ENCODE results near the gene GUCY2D.

Gene GUCY2D

DNA sequence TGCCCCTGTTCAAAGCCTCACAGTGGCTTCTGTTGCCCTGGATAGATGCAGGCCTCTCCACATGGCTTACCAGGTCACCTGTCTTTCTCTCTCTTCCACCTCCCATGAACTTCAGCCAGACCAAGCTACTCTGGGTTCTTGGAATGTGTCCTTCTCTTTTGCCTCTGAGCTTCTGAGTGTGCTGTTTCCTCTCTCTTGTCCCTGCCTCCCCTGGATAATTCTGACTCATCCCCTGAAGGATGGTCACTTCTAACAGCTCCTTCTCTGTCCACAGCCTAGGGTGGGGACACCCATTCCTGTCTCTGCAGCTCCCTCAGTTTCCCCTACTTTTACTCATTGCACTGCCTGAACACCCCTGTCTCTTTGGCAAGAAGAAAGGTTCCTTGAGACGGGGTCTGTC is 2.9 kb downstream of the GUCY2D start:
- peaks cover 7% of the 10 kb centered on the region for H3K9me3 Mint-ChIP-seq
- peaks cover 7% of the 10 kb centered on the region for H3K4me1 Mint-ChIP-seq
- no peak overlapping the region for H3K27ac Mint-ChIP-seq
- no peak overlapping the region for H3K4me3 Mint-ChIP-seq
- TF ChIP-seq, protein P1, sequence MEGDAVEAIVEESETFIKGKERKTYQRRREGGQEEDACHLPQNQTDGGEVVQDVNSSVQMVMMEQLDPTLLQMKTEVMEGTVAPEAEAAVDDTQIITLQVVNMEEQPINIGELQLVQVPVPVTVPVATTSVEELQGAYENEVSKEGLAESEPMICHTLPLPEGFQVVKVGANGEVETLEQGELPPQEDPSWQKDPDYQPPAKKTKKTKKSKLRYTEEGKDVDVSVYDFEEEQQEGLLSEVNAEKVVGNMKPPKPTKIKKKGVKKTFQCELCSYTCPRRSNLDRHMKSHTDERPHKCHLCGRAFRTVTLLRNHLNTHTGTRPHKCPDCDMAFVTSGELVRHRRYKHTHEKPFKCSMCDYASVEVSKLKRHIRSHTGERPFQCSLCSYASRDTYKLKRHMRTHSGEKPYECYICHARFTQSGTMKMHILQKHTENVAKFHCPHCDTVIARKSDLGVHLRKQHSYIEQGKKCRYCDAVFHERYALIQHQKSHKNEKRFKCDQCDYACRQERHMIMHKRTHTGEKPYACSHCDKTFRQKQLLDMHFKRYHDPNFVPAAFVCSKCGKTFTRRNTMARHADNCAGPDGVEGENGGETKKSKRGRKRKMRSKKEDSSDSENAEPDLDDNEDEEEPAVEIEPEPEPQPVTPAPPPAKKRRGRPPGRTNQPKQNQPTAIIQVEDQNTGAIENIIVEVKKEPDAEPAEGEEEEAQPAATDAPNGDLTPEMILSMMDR (IDR thresholded peaks at IDR 0.05; ENCODE audit: unreplicated experiment in 3 of 3) = no peak
- no peaks in the 10 kb centered on the region for H3K36me3 Mint-ChIP-seq (ENCODE audit: low read depth)
- H3K27me3 Mint-ChIP-seq (ENCODE audit: low read depth) = peaks cover 57% of the 10 kb centered on the region

DNA sequence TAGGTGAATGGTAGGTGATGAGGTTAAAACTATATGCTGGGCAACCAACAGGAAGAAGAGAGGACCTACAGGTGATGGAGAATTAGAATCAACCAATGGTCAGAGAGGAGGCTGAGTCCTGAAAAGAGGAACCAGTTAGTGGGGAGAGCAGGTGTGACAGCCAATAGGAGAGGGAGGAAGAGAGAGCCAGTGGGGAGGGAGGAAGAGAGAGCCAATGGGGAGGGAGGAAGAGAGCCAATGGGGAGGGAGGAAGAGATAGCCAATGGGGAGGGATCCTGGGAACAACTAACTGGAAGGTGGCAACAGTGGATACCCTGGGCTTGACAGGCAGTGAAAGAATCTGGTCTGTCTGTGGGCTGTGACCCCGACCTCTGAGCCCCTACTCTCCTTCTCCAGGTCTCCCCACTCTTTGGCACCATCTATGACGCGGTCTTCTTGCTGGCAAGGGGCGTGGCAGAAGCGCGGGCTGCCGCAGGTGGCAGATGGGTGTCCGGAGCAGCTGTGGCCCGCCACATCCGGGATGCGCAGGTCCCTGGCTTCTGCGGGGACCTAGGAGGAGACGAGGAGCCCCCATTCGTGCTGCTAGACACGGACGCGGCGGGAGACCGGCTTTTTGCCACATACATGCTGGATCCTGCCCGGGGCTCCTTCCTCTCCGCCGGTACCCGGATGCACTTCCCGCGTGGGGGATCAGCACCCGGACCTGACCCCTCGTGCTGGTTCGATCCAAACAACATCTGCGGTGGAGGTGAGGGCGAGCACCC is 3.7 kb downstream of the GUCY2D start:
- TF ChIP-seq, protein P1 (IDR thresholded peaks at IDR 0.05; ENCODE audit: unreplicated experiment in 3 of 3) = no peak
- Mint-ChIP-seq H3K4me1 (peaks cover 7% of the 10 kb centered on the region), H3K36me3 (ENCODE audit: low read depth) (no peaks in the 10 kb centered on the region), H3K27me3 (ENCODE audit: low read depth) (peaks cover 52% of the 10 kb centered on the region), H3K4me3 (no peak overlapping the region), H3K27ac (no peak overlapping the region), H3K9me3 (peaks cover 3% of the 10 kb centered on the region)

DNA sequence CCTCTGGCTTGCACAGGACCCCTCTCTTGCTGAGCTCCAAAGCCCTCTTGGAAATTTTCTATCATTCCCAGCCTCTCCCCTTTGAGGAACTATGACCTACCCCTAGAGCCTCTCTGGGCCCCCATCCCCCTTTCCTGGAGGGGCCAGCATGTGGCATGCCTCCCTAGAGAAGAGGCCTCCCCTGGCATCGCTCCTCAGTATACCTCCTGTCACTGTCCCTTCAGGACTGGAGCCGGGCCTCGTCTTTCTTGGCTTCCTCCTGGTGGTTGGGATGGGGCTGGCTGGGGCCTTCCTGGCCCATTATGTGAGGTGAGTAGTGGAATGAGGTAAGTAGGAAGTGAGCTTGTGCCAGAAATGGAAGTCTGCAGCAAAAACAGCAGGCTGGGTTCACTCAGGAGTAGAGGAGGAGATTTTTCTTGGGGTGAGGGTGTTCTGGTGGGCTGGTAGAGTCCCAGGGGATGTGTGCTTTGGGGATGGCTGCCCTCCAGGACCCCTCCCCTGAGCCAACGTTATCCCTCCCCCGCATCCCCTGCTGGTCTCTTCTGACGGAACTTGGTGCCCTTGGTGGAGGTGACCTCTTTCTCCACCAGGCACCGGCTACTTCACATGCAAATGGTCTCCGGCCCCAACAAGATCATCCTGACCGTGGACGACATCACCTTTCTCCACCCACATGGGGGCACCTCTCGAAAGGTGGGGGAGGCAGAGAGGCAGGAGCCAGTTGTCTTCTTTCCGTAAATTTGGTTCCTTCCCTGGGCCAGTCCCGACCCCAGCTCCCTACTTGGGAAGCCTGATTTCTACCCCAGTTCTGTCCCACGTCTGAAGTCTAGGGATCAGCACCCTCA is 4.6 kb downstream of the GUCY2D start:
- H3K4me3 Mint-ChIP-seq = no peak overlapping the region

DNA sequence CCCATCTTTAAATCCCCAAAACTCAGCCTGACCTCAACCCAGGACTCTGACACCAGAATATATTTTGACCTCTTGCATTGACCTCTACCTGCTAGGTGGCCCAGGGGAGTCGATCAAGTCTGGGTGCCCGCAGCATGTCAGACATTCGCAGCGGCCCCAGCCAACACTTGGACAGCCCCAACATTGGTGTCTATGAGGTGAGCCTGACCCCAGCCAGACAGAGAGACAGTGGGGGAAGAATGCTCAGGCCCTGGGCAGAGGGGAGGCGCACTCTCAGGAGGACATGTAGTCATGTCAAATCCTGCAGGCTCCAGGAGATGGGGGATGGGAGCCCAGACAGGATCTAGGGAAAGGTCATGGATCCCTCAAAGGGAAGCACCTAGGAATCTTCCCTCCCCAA is 5.4 kb downstream of the GUCY2D start:
- H3K36me3 Mint-ChIP-seq (ENCODE audit: low read depth) = no peaks in the 10 kb centered on the region
- H3K4me3 Mint-ChIP-seq = no peak overlapping the region
- no peak overlapping the region for H3K27ac Mint-ChIP-seq
- TF ChIP-seq, protein P1 (IDR thresholded peaks at IDR 0.05; ENCODE audit: unreplicated experiment in 3 of 3) = no peak
- H3K4me1 Mint-ChIP-seq = no peaks in the 10 kb centered on the region
- H3K27me3 Mint-ChIP-seq (ENCODE audit: low read depth) = peaks cover 49% of the 10 kb centered on the region
- no peaks in the 10 kb centered on the region for H3K9me3 Mint-ChIP-seq

More for the DNA sequence above, 4.6 kb downstream of the GUCY2D start:
- TF ChIP-seq, protein P1 (IDR thresholded peaks at IDR 0.05; ENCODE audit: unreplicated experiment in 3 of 3) = no peak
- peaks cover 3% of the 10 kb centered on the region for H3K4me1 Mint-ChIP-seq
- no peaks in the 10 kb centered on the region for H3K36me3 Mint-ChIP-seq (ENCODE audit: low read depth)
- no peaks in the 10 kb centered on the region for H3K9me3 Mint-ChIP-seq
- peaks cover 49% of the 10 kb centered on the region for H3K27me3 Mint-ChIP-seq (ENCODE audit: low read depth)
- no peak overlapping the region for H3K27ac Mint-ChIP-seq

DNA sequence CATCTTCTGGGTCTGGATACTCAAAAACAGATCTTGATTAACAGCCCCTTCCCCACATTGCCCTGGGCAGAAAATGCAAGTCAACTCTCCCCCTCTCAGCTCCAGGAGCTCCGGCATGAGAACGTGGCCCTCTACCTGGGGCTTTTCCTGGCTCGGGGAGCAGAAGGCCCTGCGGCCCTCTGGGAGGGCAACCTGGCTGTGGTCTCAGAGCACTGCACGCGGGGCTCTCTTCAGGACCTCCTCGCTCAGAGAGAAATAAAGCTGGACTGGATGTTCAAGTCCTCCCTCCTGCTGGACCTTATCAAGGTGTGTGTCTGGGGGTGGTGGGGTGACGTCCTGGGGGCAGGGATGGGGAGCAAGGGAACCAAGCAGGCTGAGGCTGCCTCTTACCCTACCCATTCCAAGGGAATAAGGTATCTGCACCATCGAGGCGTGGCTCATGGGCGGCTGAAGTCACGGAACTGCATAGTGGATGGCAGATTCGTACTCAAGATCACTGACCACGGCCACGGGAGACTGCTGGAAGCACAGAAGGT is 9.7 kb downstream of the GUCY2D start:
- Mint-ChIP-seq H3K4me3 (no peak overlapping the region), H3K36me3 (ENCODE audit: low read depth) (no peaks in the 10 kb centered on the region), H3K27me3 (ENCODE audit: low read depth) (peaks cover 41% of the 10 kb centered on the region), H3K4me1 (peaks cover 7% of the 10 kb centered on the region), H3K9me3 (no peaks in the 10 kb centered on the region), H3K27ac (no peak overlapping the region)
- TF ChIP-seq, protein P1 (IDR thresholded peaks at IDR 0.05; ENCODE audit: unreplicated experiment in 3 of 3) = no peak

Measured in nephron (organoid).